SK-N-SH (cell line): Measurements from ENCODE around the gene VMAC.

Source experiments
- CTCF ChIP-seq: fragments of 200-600 bp; sonication (generic); IDR thresholded peaks from 2 replicates; pipeline ENCODE4 v1.6.1; 2017; ENCODE audit warnings: antibody characterized with exemption, mild to moderate bottlenecking, moderate library complexity
- ELF1 ChIP-seq: IDR thresholded peaks from 2 replicates; pipeline ENCODE4 v1.4.0; 2012
- EP300 ChIP-seq, 2 experiments: IDR thresholded peaks; 2 replicates each; pipeline versions ENCODE4 v1.4.0 to v1.6.1; 2012; ENCODE audit warnings: borderline replicate concordance in 1 of 2, low read depth in 1 of 2, low read length in 1 of 2
- EZH2phosphoT487 ChIP-seq: fragments of 200-600 bp; sonication (generic); IDR thresholded peaks from 2 replicates; pipeline ENCODE4 v1.6.1; 2017; ENCODE audit warnings: low read depth, mixed run types, mild to moderate bottlenecking, antibody characterized with exemption, moderate library complexity, borderline replicate concordance
- FOXM1 ChIP-seq: IDR thresholded peaks from 2 replicates; pipeline ENCODE4 v1.4.0; 2012; ENCODE audit warnings: low read depth, mild to moderate bottlenecking
- GABPA ChIP-seq: IDR thresholded peaks from 2 replicates; pipeline ENCODE4 v1.4.0; 2012; ENCODE audit warnings: low read depth, mild to moderate bottlenecking
- GATA2 ChIP-seq: sonication (generic); formaldehyde crosslinking; IDR thresholded peaks from 2 replicates; pipeline ENCODE4 v1.5.0; 2020; ENCODE audit warnings: mild to moderate bottlenecking, missing genetic modification reagents
- SMC3 ChIP-seq: IDR thresholded peaks from 2 replicates; pipeline ENCODE4 v1.6.1; 2012; ENCODE audit warnings: low read depth, low read length, improper control_type of control experiment
- TCF12 ChIP-seq: IDR thresholded peaks from 2 replicates; pipeline ENCODE4 v1.4.0; 2012
- TF ChIP-seq, protein P1 (sequence below): IDR thresholded peaks from 2 replicates; pipeline ENCODE4 v1.4.0; 2012; ENCODE audit warnings: low read depth

DNA sequence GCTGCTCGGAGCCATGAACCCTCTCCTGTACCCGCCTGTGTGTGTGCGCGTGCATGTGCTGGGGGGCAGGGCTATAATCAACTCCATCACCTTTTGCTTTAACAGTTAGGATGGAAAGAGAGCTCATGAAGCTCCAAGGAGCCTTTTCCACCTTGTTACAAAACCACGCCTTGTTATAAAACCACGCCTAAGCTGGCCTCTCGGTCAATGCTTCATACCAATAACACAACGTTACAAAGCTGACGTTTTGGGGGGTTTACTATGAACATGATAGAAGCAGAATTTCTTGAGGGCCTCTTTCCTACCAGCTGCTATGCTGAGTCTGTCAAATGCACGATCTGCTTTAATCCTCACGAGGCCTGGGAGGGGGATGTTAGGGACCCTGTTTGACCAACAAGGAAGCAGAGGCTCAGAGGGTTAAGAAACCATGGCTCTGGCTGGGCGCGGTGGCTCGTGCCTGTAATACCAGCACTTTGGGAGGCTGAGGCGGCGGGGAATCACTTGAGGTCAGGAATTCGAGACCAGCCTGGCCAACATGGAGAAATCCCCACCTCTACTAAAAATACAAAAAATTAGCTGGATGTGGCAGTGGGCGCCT, 21.3 kb downstream of the VMAC start:
- TF ChIP-seq EP300 (IDR thresholded peaks at IDR 0.05; ENCODE audit: borderline replicate concordance in 1 of 2, low read depth in 1 of 2, low read length in 1 of 2) (no peak), GABPA (no peak), CTCF (no peak), ELF1 (no peak), EZH2phosphoT487 (no peak), SMC3 (no peak), GATA2 (CRISPR knock-in tag) (no peak), TCF12 (no peak), FOXM1 (no peak)
- TF ChIP-seq, protein P1, sequence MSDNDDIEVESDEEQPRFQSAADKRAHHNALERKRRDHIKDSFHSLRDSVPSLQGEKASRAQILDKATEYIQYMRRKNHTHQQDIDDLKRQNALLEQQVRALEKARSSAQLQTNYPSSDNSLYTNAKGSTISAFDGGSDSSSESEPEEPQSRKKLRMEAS: no peak
